Globus pallidus (tissue), 1 donor: ENCODE measurements around the gene IFT122.
"Not testable (repeated sequence)": the region's sequence is repeated elsewhere in the genome, so short reads cannot be mapped to it uniquely, and the experiment has no call there.

ENCODE experiments used
- DNase-seq: peaks from one replicate; pipeline ENCODE4 v3.0.0-alpha.2; 2015; ENCODE audit warnings: low spot score

IFT122 gene

DNA sequence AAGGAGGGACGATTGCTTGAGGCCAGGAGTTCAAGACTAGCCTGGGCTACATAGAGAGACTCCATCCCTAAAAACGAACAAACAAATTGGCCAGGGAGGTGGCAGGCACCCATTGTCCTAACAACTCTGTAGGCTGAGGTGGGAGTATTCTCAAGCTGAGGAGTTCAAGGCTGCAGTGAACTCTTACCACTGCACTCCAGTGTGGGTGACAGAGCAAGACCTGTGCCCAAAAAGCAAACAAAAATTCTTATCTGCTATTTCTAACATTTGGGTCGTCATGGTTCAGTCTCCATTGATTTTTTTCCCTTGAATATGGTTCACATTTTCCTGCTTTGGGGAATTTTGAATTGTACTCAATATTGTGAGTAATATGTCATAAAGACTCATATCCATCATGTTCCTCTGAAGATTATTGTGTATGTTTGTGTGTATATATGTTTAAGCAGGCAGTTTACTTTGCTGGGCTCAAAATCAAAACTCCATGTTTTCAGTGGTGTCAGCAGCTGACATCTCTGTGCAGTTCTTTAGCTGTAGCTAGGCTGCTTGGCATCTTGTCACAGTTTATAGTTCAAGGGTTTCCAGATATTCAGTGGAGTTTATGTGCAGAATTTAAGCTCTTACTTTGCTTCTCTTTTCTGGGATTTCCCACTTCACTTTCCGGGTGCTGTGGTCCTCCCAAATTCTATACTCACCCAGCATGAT, 33.2 kb downstream of the IFT122 start:
- no peak for DNase-seq

GRCh38 chr3:129473769-129474152, 33.7 kb downstream of the IFT122 start:
- DNase-seq = no peak

DNA sequence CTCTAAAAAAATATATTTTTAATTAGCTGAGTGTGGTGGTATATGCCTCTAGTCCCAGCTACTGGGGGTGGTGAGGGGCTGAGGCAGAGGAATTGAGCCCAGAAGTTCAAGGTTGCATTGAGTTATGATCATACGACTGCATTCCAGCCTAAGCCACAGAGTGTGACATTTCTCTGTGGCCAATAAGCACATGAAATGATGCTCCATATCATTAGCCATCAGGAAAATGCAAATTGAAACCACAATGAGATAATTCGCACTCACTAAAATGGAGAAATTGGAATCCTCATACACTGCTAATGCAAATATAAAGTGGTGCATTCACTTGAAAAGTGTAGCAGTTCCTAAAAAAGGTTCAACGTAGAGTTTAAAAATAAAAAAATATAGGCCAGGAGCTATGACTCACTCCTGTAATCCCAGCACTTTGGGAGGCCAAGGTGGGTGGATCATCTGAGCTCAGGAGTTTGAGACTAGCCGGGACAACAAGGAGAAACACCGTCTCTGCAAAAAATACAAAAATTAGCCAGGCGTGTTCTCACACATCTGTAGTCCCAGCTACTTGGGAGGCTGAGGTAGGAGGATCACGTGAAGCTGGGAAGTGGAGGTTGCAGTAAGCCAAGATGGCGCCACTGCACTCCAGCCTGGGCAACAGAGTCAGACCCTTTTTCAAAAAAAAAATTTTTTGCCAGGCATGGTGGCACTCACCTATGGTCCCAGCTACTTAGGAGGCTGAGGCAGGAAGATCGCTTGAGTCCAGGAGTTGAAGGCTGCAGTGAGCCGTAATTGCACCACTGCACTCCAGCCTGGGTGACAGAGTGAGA, 35.2 kb downstream of the IFT122 start:
- no peak for DNase-seq

DNA sequence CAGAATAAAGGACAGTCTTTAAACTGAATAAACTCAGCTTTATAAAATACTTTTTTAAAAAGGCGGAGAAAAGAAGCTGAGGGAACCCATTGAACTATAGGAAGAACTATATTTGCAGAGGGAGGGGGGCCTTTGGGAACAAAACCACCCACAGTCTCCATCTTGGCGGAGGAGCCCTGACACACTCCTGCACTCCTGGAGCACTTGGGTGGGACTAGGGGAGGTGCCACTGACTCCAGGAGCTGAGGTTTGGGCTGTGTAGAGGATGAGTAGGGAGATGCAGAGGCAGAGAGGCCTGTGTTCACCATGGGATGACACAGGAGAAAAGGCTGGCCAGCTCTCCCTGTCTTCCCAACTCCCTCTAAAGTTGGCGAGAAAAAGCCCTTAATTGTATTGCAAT, 35.8 kb downstream of the IFT122 start:
- DNase-seq = no peak

GRCh38 chr3:129476586-129476985, 36.6 kb downstream of the IFT122 start:
- no peak for DNase-seq

DNA sequence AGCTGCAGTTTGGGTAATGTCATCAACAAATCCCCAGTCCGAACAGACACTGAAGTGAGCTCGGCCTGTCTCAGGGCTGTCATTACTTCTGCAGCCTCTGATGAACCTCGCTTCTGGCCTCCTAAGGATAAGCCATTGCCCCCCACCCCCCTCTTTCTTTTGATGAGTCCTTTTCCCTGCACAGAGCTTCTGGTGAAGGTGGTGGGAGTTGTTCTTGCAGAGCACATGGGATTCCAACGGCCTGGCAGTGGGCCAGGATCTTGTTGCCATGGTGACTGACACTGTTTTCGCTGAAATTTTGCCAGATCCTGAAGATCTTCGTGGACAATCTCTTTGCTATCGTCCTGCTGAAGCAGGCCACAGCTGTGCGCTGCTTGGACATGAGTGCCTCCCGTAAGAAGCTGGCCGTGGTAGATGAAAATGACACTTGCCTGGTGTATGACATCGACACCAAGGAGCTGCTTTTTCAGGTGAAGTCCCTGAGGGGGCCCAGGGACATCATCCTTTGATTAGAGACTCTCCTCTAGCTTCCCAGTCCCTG, 41.3 kb downstream of the IFT122 start:
- not testable (repeated sequence) for DNase-seq

GRCh38 chr3:129481766-129482332, 41.8 kb downstream of the IFT122 start:
- no peak for DNase-seq

GRCh38 chr3:129482721-129483120, 42.7 kb downstream of the IFT122 start:
- DNase-seq = no peak

GRCh38 chr3:129483870-129484269, 43.8 kb downstream of the IFT122 start:
- DNase-seq = no peak

GRCh38 chr3:129485146-129485545, 45.1 kb downstream of the IFT122 start:
- not testable (repeated sequence) for DNase-seq

DNA sequence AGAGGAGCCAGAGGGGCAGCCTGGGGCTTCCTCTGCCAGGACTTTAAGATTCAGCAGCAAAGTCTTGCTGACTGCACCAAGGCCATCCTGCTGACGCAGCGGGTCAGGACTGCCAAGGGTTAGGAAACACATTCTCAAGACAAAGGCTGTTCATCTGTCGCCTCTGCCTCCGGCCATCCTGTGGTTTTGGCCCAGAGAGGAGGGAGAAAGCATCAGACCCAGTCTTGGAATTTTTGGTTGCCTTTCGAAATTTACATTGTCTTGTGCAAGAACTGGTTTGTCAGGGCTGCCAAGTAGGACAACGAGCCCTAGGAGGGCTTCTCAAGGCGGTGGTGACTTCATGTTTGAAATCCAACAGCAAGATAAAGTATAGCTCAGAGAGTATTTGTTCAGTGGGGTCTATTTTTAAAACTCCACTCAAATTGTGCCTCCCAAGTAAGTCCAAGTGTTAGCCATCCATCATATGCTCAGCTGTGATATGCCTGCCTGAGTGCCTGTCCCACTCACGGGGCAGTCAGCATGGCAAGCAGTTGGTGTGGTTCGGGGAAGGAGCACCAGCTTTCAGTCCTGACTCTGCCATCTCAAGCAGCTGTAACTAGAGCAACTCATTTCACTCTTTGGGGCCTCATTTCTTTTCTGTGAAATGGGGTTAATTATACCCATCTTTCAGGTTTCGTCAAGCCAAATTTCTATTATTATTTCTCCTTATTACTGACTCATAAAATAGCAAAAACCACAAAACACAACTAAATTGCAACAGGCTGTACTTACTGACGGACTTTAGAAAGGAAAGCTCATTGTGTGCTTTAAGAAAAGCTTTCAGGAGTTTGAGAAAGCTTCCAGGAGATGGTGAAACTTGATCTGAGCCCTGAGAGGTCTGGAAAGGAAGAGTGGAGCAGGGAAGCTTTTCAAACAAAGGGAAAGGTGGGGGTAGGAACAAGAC, 46.0 kb downstream of the IFT122 start:
- DNase-seq = peak; percentile 69

GRCh38 chr3:129486664-129487035, 46.6 kb downstream of the IFT122 start:
- DNase-seq = no peak

GRCh38 chr3:129487183-129487867, 47.3 kb downstream of the IFT122 start:
- DNase-seq = no peak

DNA sequence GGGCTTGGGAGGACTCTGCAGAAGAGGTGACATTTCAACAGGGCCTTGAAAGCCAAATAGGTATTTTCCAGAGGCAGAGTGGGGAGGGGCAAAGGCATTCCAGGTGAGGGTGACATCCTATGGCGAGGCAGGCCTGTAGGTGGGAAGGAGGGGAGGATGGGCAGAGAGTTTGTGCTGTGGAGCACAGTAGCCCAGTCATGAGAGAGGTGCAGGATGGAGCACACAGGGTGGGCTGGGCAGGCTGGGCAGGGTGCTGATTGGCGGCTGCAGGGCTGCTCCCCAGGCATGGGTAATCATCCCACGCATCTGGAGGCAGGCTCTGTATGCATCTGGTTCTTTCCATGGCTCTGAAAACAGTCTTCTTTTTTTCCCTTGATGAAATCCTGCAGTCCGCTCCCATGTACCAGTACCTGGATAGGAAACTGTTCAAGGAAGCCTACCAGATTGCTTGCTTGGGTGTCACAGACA, 47.9 kb downstream of the IFT122 start:
- DNase-seq = not testable (repeated sequence)

DNA sequence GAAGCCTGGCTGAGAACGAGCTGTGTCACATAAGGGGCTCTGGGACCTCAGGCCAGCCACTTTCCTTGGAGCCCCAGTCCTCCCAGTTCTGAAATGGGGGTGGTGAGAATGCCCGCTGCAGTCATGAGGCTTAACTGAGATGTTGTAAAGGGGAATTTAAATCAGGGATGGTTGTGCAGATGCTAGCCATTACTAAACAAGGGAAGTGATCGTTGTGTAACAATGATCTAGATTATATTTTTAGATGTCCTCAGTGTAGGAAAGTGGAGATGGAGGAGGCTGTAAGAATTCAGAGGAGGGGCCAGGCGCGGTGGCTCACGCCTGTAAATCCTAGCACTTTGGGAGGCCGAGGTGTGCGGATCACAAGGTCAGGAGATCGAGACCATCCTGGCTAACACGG, 49.2 kb downstream of the IFT122 start:
- DNase-seq = not testable (repeated sequence)

GRCh38 chr3:129490273-129490675, 50.2 kb downstream of the IFT122 start:
- DNase-seq = peak; percentile 92

DNA sequence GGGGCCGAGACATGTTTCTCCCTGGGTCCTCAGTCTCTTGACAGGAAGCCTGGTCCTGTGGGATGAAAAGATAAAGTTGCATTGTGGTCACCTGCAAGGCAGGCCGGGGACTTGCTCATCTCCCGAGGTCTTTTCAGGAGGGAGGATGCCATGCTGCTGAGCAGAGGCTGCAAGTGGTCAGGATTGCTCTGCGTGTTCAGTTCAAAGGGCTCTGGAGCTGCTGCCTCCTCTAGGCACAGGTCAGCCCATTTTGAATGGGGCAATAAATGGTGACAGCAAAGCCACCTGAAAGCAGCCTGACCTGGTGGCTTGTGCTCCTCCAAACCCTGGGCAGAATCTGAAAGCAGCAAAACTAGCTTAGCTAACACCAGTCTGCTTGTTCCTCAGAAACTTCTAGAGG, 51.1 kb downstream of the IFT122 start:
- DNase-seq = not testable (repeated sequence)

DNA sequence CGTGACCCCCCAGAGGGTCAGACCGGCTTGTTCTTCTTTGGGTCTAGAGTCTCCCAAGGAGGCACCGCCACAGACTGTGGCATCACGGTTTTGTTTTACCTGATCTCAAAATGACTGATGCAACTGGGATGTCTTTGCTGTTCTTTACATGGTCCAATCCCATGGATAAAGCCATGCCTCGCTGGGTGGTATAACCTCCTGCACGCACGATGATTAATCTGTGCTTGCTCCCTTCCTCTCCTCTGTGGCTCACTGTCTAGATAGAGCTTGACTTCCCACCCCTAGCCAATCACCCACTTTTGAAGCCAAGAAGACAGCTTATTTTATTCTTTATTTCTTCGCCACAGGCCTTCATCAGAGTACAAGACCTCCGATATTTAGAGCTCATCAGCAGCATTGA, 51.8 kb downstream of the IFT122 start:
- DNase-seq = no peak

GRCh38 chr3:129492691-129493090, 52.7 kb downstream of the IFT122 start:
- no peak for DNase-seq

DNA sequence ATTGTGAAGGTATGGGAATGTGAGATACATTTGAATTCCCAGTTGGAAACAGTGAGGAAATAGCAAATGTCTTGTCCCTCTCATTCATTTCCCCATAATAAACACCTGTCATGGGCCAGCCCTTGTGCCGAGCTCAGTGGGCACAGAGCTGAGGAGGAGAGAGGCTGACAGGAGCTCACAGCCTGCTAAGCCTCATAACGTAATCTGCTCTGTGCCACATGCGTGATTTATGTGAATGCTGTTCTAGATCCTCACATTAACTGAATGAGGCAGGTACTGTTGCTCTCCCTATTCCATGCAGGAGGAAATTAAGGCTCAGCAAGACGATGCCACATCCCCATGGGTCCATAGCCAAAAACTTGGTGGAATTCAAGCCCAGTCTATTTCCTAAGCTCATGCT, 53.2 kb downstream of the IFT122 start:
- DNase-seq = no peak

DNA sequence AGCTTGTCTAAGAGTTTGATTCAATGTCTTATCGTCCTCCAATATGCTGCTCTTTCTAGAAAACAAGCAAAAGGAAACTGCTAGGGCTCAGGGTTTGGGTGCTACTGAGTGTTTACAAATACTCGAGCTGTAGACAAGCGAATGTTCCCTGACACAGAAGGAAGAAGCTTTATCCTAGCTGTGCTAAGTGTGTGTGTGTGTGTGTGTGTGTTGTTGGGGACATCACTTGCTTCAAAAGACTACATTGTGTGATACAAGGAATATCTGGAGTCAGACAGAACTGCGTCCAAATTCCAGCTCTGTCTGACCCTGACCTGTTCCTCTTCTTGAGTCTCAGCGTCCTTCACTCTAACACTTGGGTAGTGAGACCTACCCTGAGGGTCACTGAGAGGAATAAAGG, 54.5 kb downstream of the IFT122 start:
- DNase-seq = not testable (repeated sequence)
